Stomach (tissue), 9 donors: Measurements from ENCODE around the gene ANKRD33B. TPM values are rescaled to one million over a fixed set of nuclear protein-coding genes. Genes with fewer than 3 reads are reported as not detected.

Source experiments
- DNase-seq, 2 donors: peaks; one replicate each; pipeline versions ENCODE4 v3.0.0 to v3.0.0-alpha.2; 2013 to 2019
- H3K27ac ChIP-seq, 5 donors: fragments of 200-600 bp in 4 of 5; sonication (generic) in 4 of 5; one replicate each; pipeline ENCODE4 v1.5.1; 2013 to 2019; ENCODE audit warnings: mild to moderate bottlenecking in 1 of 5, moderate library complexity in 1 of 5
- H3K27me3 ChIP-seq, 3 donors: fragments of 200-600 bp; sonication (generic); one replicate each; pipeline ENCODE4 v1.5.1; 2017 to 2019; ENCODE audit warnings: mixed run types in 1 of 3
- H3K36me3 ChIP-seq, 4 donors: fragments of 200-600 bp; sonication (generic); 1 replicate in 3 of 4; 2 replicates in 1 of 4; pipeline ENCODE4 v1.5.1; 2016 to 2019
- H3K4me1 ChIP-seq, 4 donors: fragments of 200-600 bp; sonication (generic); one replicate each; pipeline ENCODE4 v1.5.1; 2016 to 2019
- H3K4me3 ChIP-seq, 4 donors: fragments of 200-600 bp; sonication (generic) in 3 of 4; one replicate each; pipeline ENCODE4 v1.5.1; 2016 to 2019; ENCODE audit warnings: mild to moderate bottlenecking in 1 of 4
- H3K9me3 ChIP-seq, 4 donors: fragments of 200-600 bp; sonication (generic); one replicate each; pipeline ENCODE4 v1.5.1; 2016 to 2019
- EP300 ChIP-seq: sonication (generic); formaldehyde crosslinking; IDR thresholded peaks from one replicate; pipeline ENCODE4 v1.6.1; 2017; ENCODE audit warnings: antibody characterized with exemption
- POLR2A ChIP-seq, 4 donors: fragments of 450-650 bp; IDR thresholded peaks; one replicate each; pipeline ENCODE4 v1.6.1; 2016; ENCODE audit warnings: antibody characterized with exemption in 4 of 4, control low read depth in 2 of 4, mild to moderate bottlenecking in 1 of 4, moderate library complexity in 1 of 4
- POLR2AphosphoS5 ChIP-seq, 3 donors: sonication (generic); formaldehyde crosslinking; IDR thresholded peaks; one replicate each; pipeline ENCODE4 v1.6.1; 2016; ENCODE audit warnings: antibody characterized with exemption in 3 of 3
- WGBS, 5 donors: extraction: QIAGEN DNeasy Blood & Tissue Kit in 3 of 5; methylation state at CpG; one replicate each; pipeline versions ENCODE4 v1.1.5 to v1.1.7; 2013 to 2018; 5-methylcytosine and 5-hydroxymethylcytosine counted together
- intact Hi-C: fragments of 100-400 bp; cut with DNase I; formaldehyde crosslinking; loops from one replicate; pipeline ENCODE4 v1.15.1; 2023; ENCODE audit warnings: low total_unique reads
- polyA plus RNA-seq, 3 donors: library from polyadenylated mRNA; stranded (reverse); fragments of 200-250 nt; gene quantifications; one replicate each; pipeline ENCODE4 v1.2.3, GENCODE V29; 2013
- total RNA-seq, 5 donors: library from RNA; depleted of rRNA; stranded (reverse); fragments of >200 nt; gene quantifications; one replicate each; pipeline versions ENCODE4 v1.1.0 to v1.2.3, GENCODE V29; 2014 to 2016
- TF ChIP-seq, protein P1 (sequence below), 7 experiments: fragments of 450-650 bp in 4 of 7; fragments of 200-600 bp in 3 of 7; sonication (generic) in 3 of 7; IDR thresholded peaks; one replicate each; pipeline ENCODE4 v1.5.1; 2016 to 2019; ENCODE audit warnings: antibody characterized with exemption in 7 of 7, control low read depth in 2 of 7, mild to moderate bottlenecking in 1 of 7
- donor health status: healthy with polysubstance abuse.
- donor health status: Bipolar disorder and iron deficiency.
- donor health status: healthy.

Gene ANKRD33B
- total and polyA plus RNA-seq, 8 donors: 0.45 to 6.4 (median 1.8) TPM

DNA sequence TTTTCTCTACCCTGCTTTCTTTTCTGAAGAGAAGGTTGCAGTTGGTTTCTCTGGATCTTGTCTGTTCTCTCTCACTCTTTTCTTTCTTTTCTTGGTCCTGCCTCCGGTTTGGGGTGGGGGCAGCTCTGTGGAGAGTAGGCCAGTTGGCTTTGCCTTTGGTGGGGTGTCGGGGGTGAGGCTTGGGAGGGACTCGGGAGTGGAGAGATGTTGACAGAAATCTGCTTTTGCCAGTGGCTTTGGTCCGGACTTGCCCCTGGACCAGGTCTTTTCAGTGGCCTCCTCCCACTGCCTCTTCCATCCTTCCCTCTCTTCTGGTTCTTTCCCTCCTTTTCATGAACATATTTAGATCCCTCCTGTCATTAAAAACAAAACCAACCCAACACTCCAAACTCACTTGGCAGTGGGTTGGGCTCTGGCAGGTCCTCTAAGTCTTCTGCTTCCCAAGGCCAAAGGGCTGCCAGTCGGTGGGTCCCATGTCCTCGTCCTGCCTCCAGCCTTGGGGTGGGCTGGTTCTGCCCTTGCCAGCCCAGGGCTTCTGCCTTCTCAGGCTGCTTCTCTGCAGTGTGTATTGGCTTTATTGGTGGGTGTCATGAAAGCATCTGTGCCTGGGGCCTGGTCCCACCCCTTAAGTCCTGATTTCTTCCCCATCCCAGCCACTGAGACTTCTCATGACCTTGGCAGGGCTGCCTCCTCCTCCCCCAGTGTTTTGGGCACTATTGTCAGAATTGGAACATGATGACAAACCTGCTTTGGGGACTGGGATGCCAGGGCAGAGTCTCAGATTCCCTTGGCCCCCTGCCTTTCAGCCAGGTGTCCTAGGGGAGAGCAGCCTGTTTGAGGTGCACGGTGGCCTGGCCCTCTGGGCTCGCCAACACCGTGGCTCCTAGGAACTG lies 16.9 kb downstream of the ANKRD33B start:
- intact Hi-C loops: no loop called here
- peaks cover 0 to 22% (median 7%) of the 10 kb centered on the region in 4 donors for H3K4me1 ChIP-seq
- no peak overlapping the region for H3K4me3 ChIP-seq
- TF ChIP-seq EP300 (no peak), POLR2AphosphoS5 (IDR thresholded peaks at IDR 0.05) (no peak), POLR2A (IDR thresholded peaks at IDR 0.05) (no peak)
- TF ChIP-seq, protein P1, sequence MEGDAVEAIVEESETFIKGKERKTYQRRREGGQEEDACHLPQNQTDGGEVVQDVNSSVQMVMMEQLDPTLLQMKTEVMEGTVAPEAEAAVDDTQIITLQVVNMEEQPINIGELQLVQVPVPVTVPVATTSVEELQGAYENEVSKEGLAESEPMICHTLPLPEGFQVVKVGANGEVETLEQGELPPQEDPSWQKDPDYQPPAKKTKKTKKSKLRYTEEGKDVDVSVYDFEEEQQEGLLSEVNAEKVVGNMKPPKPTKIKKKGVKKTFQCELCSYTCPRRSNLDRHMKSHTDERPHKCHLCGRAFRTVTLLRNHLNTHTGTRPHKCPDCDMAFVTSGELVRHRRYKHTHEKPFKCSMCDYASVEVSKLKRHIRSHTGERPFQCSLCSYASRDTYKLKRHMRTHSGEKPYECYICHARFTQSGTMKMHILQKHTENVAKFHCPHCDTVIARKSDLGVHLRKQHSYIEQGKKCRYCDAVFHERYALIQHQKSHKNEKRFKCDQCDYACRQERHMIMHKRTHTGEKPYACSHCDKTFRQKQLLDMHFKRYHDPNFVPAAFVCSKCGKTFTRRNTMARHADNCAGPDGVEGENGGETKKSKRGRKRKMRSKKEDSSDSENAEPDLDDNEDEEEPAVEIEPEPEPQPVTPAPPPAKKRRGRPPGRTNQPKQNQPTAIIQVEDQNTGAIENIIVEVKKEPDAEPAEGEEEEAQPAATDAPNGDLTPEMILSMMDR (IDR thresholded peaks at IDR 0.05): no peak
- 91 to 97% (median 93%) methylated on average over 9 of the region's 9 CpGs for WGBS, 5 donors
- no peaks in the 10 kb centered on the region for H3K9me3 ChIP-seq
- H3K27ac ChIP-seq: peak overlapping the region in 1 of 5 donors; percentile 5
- H3K27me3 ChIP-seq: no peaks in the 10 kb centered on the region
- DNase-seq: no peak
- no peaks in the 10 kb centered on the region for H3K36me3 ChIP-seq

DNA sequence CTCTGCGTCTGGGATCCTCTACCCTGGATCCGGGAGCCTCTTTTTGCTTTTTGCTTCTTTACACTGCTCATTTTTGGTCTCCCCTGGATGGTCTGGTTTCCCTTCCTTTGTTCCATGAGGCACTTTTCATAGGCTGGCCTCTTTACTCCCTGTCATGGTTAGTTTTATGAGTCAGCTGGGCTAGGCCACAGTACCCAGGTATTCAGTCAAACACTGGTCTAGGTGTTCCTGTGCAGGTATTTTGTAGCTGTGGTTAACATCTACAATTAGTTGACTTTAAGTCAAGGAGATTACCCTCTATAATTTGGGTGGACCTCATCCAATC lies 17.5 kb downstream of the ANKRD33B start:
- Histone ChIP-seq H3K4me3 (no peak overlapping the region), H3K27ac (peak overlapping the region in 1 of 5 donors; percentile 5), H3K9me3 (no peaks in the 10 kb centered on the region), H3K36me3 (no peaks in the 10 kb centered on the region), H3K27me3 (no peaks in the 10 kb centered on the region), H3K4me1 (peaks cover 0 to 22% (median 7%) of the 10 kb centered on the region in 4 donors)
- TF ChIP-seq, protein P1 (IDR thresholded peaks at IDR 0.05): no peak
- no peak for TF ChIP-seq EP300
- TF ChIP-seq POLR2AphosphoS5 (IDR thresholded peaks at IDR 0.05): no peak
- TF ChIP-seq POLR2A (IDR thresholded peaks at IDR 0.05): no peak
- intact Hi-C loops: no loop called here
- WGBS, 5 donors: 89 to 98% (median 96%) methylated on average over 2 of the region's 2 CpGs
- DNase-seq: no peak

DNA sequence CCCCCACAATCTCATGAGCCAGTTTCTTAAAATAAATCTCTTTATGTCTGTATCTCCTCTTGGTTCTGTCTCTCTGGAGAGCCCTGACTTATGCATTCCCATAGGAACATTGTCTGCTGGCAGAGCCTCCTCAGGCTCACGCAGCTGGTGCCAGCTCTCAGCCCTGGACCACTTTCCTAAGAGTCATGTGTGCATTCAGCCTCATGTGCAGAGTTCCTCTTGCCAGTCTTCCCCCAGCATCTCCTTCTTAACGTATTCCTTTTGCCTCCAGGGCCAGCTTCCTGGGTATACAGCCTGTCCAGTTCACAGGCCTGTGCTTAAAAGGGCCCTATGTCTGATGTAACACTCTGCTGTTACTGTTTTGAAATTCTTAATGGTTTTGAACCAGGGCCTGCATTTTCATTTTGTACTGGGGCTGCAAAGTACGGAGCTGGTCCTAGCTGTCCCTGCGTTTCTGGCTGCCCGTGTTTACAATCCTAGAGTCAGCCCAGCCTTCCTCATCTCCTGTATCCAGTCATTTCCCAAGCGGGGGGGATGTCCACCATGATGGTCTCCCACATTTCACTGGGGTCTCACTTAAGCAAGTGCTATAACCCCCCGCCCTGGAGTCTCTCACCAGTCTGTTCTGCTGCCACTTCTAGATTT lies 18.1 kb downstream of the ANKRD33B start:
- TF ChIP-seq POLR2A (IDR thresholded peaks at IDR 0.05): no peak
- TF ChIP-seq POLR2AphosphoS5 (IDR thresholded peaks at IDR 0.05): peak in 1 of 3 donors; percentile 32
- Histone ChIP-seq H3K4me1 (peaks cover 0 to 22% (median 7%) of the 10 kb centered on the region in 4 donors), H3K36me3 (no peaks in the 10 kb centered on the region), H3K9me3 (no peaks in the 10 kb centered on the region), H3K27ac (peak overlapping the region in 3 of 5 donors; percentile 5 to 13 (median 6)), H3K4me3 (no peak overlapping the region), H3K27me3 (no peaks in the 10 kb centered on the region)
- intact Hi-C loops: no loop called here
- no peak for DNase-seq
- WGBS, 5 donors: 65 to 87% (median 81%) methylated on average over 7 of the region's 7 CpGs

DNA sequence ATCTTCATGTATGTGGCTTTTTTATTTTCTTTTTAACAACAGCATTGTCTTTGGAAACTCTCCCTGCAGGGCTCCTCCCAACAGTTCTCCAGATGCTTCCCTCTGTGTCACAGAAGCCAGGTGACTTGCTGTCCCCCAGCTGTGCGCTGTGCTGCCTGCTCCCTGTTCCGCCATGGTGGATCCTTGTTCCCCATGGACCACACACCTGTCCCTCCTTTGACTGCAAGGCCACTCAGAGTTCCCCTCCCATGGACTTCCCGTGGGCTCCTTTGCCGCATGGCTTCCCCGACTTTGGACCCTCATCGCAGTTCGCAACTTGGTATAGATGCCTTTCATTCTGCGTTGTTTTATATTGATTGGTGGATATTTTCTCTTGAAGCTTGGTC lies 18.6 kb downstream of the ANKRD33B start:
- H3K4me3 ChIP-seq: no peak overlapping the region
- TF ChIP-seq EP300: no peak
- no peak for TF ChIP-seq POLR2A (IDR thresholded peaks at IDR 0.05)
- TF ChIP-seq, protein P1 (IDR thresholded peaks at IDR 0.05): no peak
- no peak for TF ChIP-seq POLR2AphosphoS5 (IDR thresholded peaks at IDR 0.05)
- no peaks in the 10 kb centered on the region for H3K9me3 ChIP-seq
- 94 to 99% (median 97%) methylated on average over 8 of the region's 8 CpGs for WGBS, 5 donors
- peaks cover 0 to 19% (median 4%) of the 10 kb centered on the region in 4 donors for H3K4me1 ChIP-seq
- intact Hi-C loops: no loop called here
- no peaks in the 10 kb centered on the region for H3K36me3 ChIP-seq
- no peaks in the 10 kb centered on the region for H3K27me3 ChIP-seq
- no peak for DNase-seq
- peak overlapping the region in 1 of 5 donors; percentile 6 for H3K27ac ChIP-seq
